GM12892 (cell line): Measurements from ENCODE around the gene MXD4.

Experiments
- POLR2A ChIP-seq: IDR thresholded peaks from 2 replicates; pipeline ENCODE4 v1.6.1; 2011; ENCODE audit warnings: low read depth, low read length, control low read depth
- POLR2AphosphoS5 ChIP-seq: IDR thresholded peaks from 2 replicates; pipeline ENCODE4 v1.6.1; 2011; ENCODE audit warnings: low read depth, low read length, control low read depth
- TAF1 ChIP-seq: IDR thresholded peaks from 2 replicates; pipeline ENCODE4 v1.6.1; 2011; ENCODE audit warnings: low read depth, mild to moderate bottlenecking, control low read depth, low read length, borderline replicate concordance

DNA sequence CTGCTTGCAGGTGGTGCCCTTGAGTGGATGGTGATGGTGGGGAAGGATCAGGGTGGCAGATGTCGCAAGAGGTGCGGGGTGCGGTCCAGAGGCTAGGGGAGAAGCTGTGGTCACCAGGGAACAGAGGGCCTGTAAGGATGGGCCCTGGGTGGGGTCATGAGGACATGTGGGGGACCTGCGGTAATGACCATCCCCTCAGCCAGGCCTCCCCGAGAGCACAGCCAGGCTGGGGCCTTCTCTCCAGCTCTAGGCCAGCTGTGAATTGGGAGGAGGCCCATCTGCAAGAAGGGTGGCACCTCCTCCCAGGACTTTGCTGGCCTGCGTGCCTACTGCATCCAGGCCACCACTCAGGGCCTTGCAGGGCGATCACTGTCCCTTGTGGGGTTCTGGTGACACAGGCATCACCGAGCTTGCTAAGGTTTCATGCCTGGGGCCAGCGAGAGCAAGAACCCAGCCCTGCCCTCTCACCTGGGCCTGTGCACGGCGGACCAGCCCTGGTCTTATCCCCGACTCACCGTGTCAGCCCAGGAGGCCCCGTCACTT, 34.1 kb upstream of the MXD4 start:
- TF ChIP-seq POLR2A (no peak), POLR2AphosphoS5 (no peak), TAF1 (no peak)
